ENCODE results near the gene GMPPA. TPM values are rescaled to one million over a fixed set of nuclear protein-coding genes. Genes with fewer than 3 reads are reported as not detected.

GMPPA gene
- total RNA-seq, 1 experiment from 2014 or later = 51.9 TPM

- TF ChIP-seq AFF4 (CRISPR knock-in tag; IDR thresholded peaks at IDR 0.05; ENCODE audit: borderline replicate concordance) (no peak), FOXK1 (CRISPR knock-in tag; IDR thresholded peaks at IDR 0.05) (peak; percentile 83), CTCF (IDR thresholded peaks at IDR 0.05) (peak; percentile 100), ZBTB43 (CRISPR knock-in tag; IDR thresholded peaks at IDR 0.05) (peak; percentile 89), ETV6 (CRISPR knock-in tag; IDR thresholded peaks at IDR 0.05) (peak; percentile 74; the same call in 1 of the 2 replicates), FOXP1 (CRISPR knock-in tag; IDR thresholded peaks at IDR 0.05; ENCODE audit: borderline replicate concordance) (peak; percentile 94), RORB (CRISPR knock-in tag; IDR thresholded peaks at IDR 0.05) (no peak), MAX (CRISPR knock-in tag; IDR thresholded peaks at IDR 0.05) (peak; percentile 86), ZNF317 (CRISPR knock-in tag; IDR thresholded peaks at IDR 0.05; ENCODE audit: borderline replicate concordance, low read depth) (no peak), CREM (CRISPR knock-in tag; IDR thresholded peaks at IDR 0.05) (peak; percentile 72; the same call in 1 of the 2 replicates), GRHL2 (CRISPR knock-in tag; IDR thresholded peaks at IDR 0.05; ENCODE audit: insufficient replicate concordance, severe bottlenecking) (no peak), ZNF423 (CRISPR knock-in tag; IDR thresholded peaks at IDR 0.05) (no peak), TEAD1 (CRISPR knock-in tag; IDR thresholded peaks at IDR 0.05) (peak; percentile 30; the same call in 1 of the 2 replicates), ATF6 (CRISPR knock-in tag; IDR thresholded peaks at IDR 0.05) (no peak), SP1 (CRISPR knock-in tag; conservative IDR thresholded peaks at IDR 0.05) (peak; percentile 56), TP53 (CRISPR knock-in tag; IDR thresholded peaks at IDR 0.05) (no peak), E2F5 (CRISPR knock-in tag; IDR thresholded peaks at IDR 0.05) (peak; percentile 15; the same call in 1 of the 2 replicates), KAT7 (CRISPR knock-in tag; IDR thresholded peaks at IDR 0.05; ENCODE audit: borderline replicate concordance) (0 out of 2 replicates have a peak, but pooled peaks have one; percentile 51), ATF3 (CRISPR knock-in tag; conservative IDR thresholded peaks at IDR 0.05) (0 out of 2 replicates have a peak, but pooled peaks have one; percentile 28), ARID4B (CRISPR knock-in tag; IDR thresholded peaks at IDR 0.05; ENCODE audit: borderline replicate concordance) (0 out of 2 replicates have a peak, but pooled peaks have one; percentile 52), SMAD4 (CRISPR knock-in tag; IDR thresholded peaks at IDR 0.05) (no peak), GABPB1 (CRISPR knock-in tag; IDR thresholded peaks at IDR 0.05) (peak; percentile 75)
Observed at GRCh38 chr2:219541611-219542180, 43.0 kb downstream of the GMPPA start (continued).
